Muscle layer of duodenum (tissue), 2 donors: Measurements from ENCODE around the gene PTCH2.
"Not testable (repeated sequence)": the region's sequence is repeated elsewhere in the genome, so short reads cannot be mapped to it uniquely, and the experiment has no call there.

Experiments used
- H3K27ac ChIP-seq: one replicate; pipeline ENCODE4 v1.7.0; 2013; ENCODE audit warnings: mild to moderate bottlenecking, low read length
- H3K27me3 ChIP-seq: one replicate; pipeline ENCODE4 v1.7.0; 2013; ENCODE audit warnings: low read depth, mild to moderate bottlenecking, control low read depth, low read length
- H3K36me3 ChIP-seq, 2 donors: one replicate each; pipeline ENCODE4 v1.7.0; 2013; ENCODE audit warnings: low read length in 2 of 2, control low read depth in 1 of 2, mild to moderate bottlenecking in 1 of 2; ENCODE audit not compliant: insufficient read depth in 2 of 2, control insufficient read depth in 1 of 2
- H3K4me1 ChIP-seq, 2 donors: one replicate each; pipeline ENCODE4 v1.7.0; 2013; ENCODE audit warnings: low read length in 2 of 2, mild to moderate bottlenecking in 2 of 2, control low read depth in 1 of 2, moderate library complexity in 1 of 2; ENCODE audit not compliant: insufficient read depth in 2 of 2, control insufficient read depth in 1 of 2
- H3K4me3 ChIP-seq, 2 donors: one replicate each; pipeline ENCODE4 v1.7.0; 2013; ENCODE audit warnings: low read length in 2 of 2, low read depth in 1 of 2, mild to moderate bottlenecking in 1 of 2
- H3K9me3 ChIP-seq, 2 donors: one replicate each; pipeline ENCODE4 v1.7.0; 2013; ENCODE audit warnings: low read length in 2 of 2, control low read depth in 1 of 2, mild to moderate bottlenecking in 1 of 2; ENCODE audit not compliant: control insufficient read depth in 1 of 2
- donor health status: healthy.

Gene PTCH2

DNA sequence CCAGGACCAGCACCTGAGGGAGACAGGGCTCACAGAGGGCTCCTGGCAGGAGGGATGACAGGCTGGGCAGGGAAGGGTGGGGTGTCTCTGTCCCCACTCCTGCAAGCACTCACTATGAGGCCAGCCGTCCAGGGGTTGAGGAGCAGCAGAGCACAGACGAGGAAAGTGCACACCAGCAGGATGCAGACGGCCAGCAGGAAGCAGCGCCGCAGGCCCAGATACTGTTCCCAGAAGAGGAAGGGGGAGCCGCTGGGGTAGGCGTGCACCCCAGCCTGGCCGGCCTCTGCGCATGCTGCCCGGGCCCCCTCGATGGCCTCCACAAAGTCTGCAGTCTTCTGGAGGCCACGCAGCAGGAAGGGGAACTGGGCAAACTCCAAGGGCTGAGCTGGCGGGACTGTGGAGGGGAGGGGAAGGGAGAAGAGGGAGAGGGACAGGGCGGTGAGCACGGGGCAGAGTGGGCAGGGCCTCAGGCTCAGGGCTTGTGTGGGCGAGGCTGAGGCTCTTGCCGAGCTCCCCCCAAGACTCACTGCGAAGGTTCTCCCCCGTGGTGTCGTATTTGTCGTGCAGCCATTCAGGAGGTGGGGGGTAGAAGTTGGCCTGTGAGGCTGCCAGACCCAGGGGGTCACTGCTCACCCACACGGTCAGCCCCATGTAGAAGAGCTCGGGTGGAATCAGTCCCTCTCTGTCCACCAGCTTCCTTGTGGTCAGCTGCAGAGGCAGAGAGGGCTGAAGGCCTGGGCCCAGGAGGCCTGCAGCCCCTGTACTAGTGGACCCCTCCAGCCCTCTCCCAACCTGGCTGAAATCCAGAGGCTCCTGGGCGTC is 16.5 kb downstream of the PTCH2 start:
- no peaks in the 10 kb centered on the region for H3K9me3 ChIP-seq
- no peaks in the 10 kb centered on the region for H3K27me3 ChIP-seq
- no peak overlapping the region for H3K27ac ChIP-seq
- H3K36me3 ChIP-seq: peaks cover 0 to 21% of the 10 kb centered on the region in 2 donors
- no peak overlapping the region for H3K4me3 ChIP-seq
- H3K4me1 ChIP-seq: no peaks in the 10 kb centered on the region

DNA sequence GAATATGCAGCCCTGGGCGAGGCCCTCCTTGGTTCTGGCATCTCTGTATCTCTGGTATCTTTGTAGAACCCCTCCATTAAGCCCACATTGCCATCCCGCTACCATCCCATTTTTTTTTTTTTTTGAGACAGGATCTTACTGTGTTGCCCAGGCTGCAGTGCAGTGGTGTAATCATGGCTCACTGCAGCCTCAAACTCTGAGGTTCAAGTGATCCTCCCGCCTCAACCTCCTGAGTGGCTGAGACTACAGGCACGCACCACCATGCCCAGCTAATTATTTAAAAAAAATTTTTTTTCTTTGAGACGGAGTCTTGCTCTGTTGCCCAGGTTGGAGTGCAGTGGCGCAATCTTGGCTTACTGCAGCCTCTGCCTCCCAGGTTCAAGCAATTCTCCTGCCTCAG is 18.7 kb downstream of the PTCH2 start:
- not testable (repeated sequence) for H3K4me1 ChIP-seq, H3K4me3 ChIP-seq, H3K27ac ChIP-seq, H3K9me3 ChIP-seq, H3K27me3 ChIP-seq
- peaks cover 0 to 21% of the 10 kb centered on the region in 2 donors for H3K36me3 ChIP-seq

- H3K27me3 ChIP-seq: no peaks in the 10 kb centered on the region
- H3K9me3 ChIP-seq: no peaks in the 10 kb centered on the region
- no peak overlapping the region for H3K27ac ChIP-seq
- H3K4me3 ChIP-seq: no peak overlapping the region
- peaks cover 3 to 12% of the 10 kb centered on the region in 2 donors for H3K4me1 ChIP-seq
- peaks cover 0 to 16% of the 10 kb centered on the region in 2 donors for H3K36me3 ChIP-seq
Observed at GRCh38 chr1:44822981-44823451, 20.0 kb downstream of the PTCH2 start.

DNA sequence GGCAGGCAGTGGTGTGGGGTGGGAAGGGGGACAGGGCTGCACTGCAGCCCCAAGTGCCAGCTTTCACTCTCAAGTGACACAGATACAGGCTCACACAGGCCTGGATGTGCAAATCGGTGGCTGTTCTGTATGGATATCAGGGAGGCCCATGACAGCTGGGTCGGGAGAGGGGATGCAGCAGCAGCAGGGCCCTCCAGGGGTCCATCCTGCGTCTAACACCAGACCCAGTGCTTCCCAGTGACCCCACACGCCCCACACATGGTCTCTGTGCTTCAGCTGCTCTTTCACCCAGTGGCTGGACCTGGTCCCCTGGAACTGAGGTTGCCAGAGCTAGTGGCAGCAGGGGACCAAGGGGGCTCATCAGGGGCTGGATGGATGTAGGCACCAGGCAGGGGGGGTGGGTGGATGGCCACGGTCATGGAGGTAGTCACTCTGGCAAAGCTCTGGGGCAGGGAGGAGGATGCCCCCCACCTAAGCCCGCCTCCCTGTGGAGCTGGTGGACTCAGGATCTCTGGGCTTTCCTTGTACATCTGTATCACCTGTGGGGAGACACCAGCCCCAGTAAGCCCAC is 20.8 kb downstream of the PTCH2 start:
- Histone ChIP-seq H3K4me1 (peaks cover 3 to 12% of the 10 kb centered on the region in 2 donors), H3K27ac (no peak overlapping the region), H3K4me3 (no peak overlapping the region), H3K9me3 (no peaks in the 10 kb centered on the region), H3K36me3 (peaks cover 0 to 9% of the 10 kb centered on the region in 2 donors), H3K27me3 (no peaks in the 10 kb centered on the region)

- peaks cover 3 to 12% of the 10 kb centered on the region in 2 donors for H3K4me1 ChIP-seq
- H3K4me3 ChIP-seq: peak overlapping the region in 1 of 2 donors; percentile 57
- H3K36me3 ChIP-seq: peaks cover 0 to 3% of the 10 kb centered on the region in 2 donors
- no peaks in the 10 kb centered on the region for H3K9me3 ChIP-seq
- H3K27me3 ChIP-seq: no peaks in the 10 kb centered on the region
- H3K27ac ChIP-seq: no peak overlapping the region
Observed at GRCh38 chr1:44821240-44821715, 21.8 kb downstream of the PTCH2 start.

GRCh38 chr1:44820328-44821239 is 22.5 kb downstream of the PTCH2 start:
- Histone ChIP-seq H3K9me3 (no peaks in the 10 kb centered on the region), H3K27me3 (no peaks in the 10 kb centered on the region), H3K4me1 (peaks cover 3 to 12% of the 10 kb centered on the region in 2 donors), H3K27ac (peak overlapping the region; percentile 97), H3K36me3 (peaks cover 0 to 3% of the 10 kb centered on the region in 2 donors), H3K4me3 (peak overlapping the region; percentile 57 to 81)

- no peaks in the 10 kb centered on the region for H3K9me3 ChIP-seq
- no peaks in the 10 kb centered on the region for H3K27me3 ChIP-seq
- H3K36me3 ChIP-seq: peaks cover 3 to 4% of the 10 kb centered on the region in 2 donors
- peak overlapping the region; percentile 97 for H3K27ac ChIP-seq
- peak overlapping the region; percentile 57 to 81 for H3K4me3 ChIP-seq
- H3K4me1 ChIP-seq: peaks cover 3 to 14% of the 10 kb centered on the region in 2 donors
Observed at GRCh38 chr1:44819608-44820327, 23.3 kb downstream of the PTCH2 start.

DNA sequence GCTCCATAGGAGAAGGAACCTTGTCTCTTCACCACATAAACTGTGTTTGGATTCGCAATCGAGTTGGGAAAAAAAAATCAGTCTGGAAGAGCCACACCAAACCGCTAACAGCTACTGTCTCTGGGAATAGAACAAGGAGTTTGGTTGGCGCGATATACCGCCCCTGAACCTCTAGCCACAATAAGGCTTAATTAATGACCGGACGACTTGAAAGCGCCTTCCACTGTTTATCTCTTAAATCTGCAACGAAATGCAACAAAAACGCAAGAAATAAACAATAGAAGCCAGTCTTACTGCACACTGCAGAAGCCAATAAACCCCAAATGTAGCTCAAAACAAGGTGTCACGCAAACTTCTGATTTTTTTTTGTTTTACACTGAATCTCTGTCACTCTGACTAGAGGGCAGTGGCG is 23.9 kb downstream of the PTCH2 start:
- Histone ChIP-seq H3K4me1 (peaks cover 3 to 17% of the 10 kb centered on the region in 2 donors), H3K4me3 (peak overlapping the region; percentile 57 to 81)

DNA sequence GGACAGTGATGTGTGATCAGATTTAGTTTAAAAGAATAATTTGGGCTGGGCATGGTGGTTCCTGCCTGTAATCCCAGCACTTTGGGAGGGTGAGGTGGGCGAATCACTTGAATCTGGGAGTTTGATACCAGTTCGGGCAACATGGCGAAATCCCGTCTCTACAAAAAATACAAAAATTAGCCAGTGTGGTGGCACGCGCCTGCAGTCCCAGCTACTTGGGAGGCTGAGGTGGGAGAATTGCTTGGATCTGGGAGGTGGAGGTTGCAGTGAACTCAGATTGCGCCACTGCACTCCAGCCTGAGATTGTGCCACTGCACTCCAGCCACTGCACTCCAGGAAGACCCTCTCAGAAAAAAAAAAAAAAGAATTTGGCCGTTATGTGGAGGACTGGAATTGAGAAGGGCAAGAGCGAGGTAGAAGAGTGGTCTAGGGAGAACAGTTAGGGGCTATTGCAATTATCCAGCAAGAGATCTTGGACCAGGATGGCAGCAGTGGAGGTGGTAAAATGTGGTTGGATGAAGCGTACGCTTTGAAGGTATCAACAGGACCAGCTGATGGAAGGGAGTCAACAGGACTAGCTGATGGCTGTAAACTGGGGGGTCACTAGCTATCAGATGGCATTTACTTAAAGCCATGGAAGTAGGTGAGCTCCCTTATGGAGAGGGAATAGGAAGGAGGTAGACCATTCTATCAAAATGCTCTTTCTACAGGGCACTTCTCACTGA is 25.1 kb downstream of the PTCH2 start:
- Histone ChIP-seq H3K4me3 (no peak overlapping the region), H3K27me3 (no peaks in the 10 kb centered on the region), H3K27ac (no peak overlapping the region), H3K36me3 (peaks cover 3 to 4% of the 10 kb centered on the region in 2 donors), H3K9me3 (no peaks in the 10 kb centered on the region), H3K4me1 (peaks cover 3 to 24% of the 10 kb centered on the region in 2 donors)

More for the DNA sequence above, 23.9 kb downstream of the PTCH2 start:
- H3K9me3 ChIP-seq: no peaks in the 10 kb centered on the region
- H3K27me3 ChIP-seq: no peaks in the 10 kb centered on the region
- H3K36me3 ChIP-seq: peaks cover 3 to 4% of the 10 kb centered on the region in 2 donors
- peak overlapping the region; percentile 97 for H3K27ac ChIP-seq

- no peak overlapping the region for H3K4me3 ChIP-seq
- peaks cover 3 to 28% of the 10 kb centered on the region in 2 donors for H3K4me1 ChIP-seq
- H3K36me3 ChIP-seq: peaks cover 3 to 4% of the 10 kb centered on the region in 2 donors
- H3K9me3 ChIP-seq: no peaks in the 10 kb centered on the region
- no peaks in the 10 kb centered on the region for H3K27me3 ChIP-seq
- H3K27ac ChIP-seq: no peak overlapping the region
Observed at GRCh38 chr1:44817307-44817706, 25.7 kb downstream of the PTCH2 start.
